GM21447 (cell line): Measurements from ENCODE around the gene DCHS2.

Experiments
- ATAC-seq: cut with Tn5 transposase; IDR thresholded peaks from one replicate; pipeline ENCODE4 v1.9.1; 2021; ENCODE audit not compliant: unreplicated experiment

DCHS2 gene

GRCh38 chr4:154320521-154320920 is 171.1 kb downstream of the DCHS2 start:
- no peak for ATAC-seq

GRCh38 chr4:154319736-154320135 is 171.9 kb downstream of the DCHS2 start:
- no peak for ATAC-seq

- ATAC-seq, result no peak
Observed at GRCh38 chr4:154317201-154317999, 174.2 kb downstream of the DCHS2 start.

GRCh38 chr4:154315741-154316140 is 175.9 kb downstream of the DCHS2 start:
- no peak for ATAC-seq

GRCh38 chr4:154314248-154314647 is 177.4 kb downstream of the DCHS2 start:
- no peak for ATAC-seq

GRCh38 chr4:154313004-154313585 is 178.5 kb downstream of the DCHS2 start:
- ATAC-seq, result no peak

GRCh38 chr4:154312246-154312645 is 179.4 kb downstream of the DCHS2 start:
- ATAC-seq, result no peak

GRCh38 chr4:154310578-154310977 is 181.0 kb downstream of the DCHS2 start:
- no peak for ATAC-seq

- ATAC-seq, result no peak
Observed at GRCh38 chr4:154308207-154308606, 183.4 kb downstream of the DCHS2 start.

GRCh38 chr4:154307451-154307850 is 184.1 kb downstream of the DCHS2 start:
- ATAC-seq, result no peak

GRCh38 chr4:154305616-154306015 is 186.0 kb downstream of the DCHS2 start:
- ATAC-seq, result no peak

GRCh38 chr4:154304679-154305078 is 186.9 kb downstream of the DCHS2 start:
- no peak for ATAC-seq

- ATAC-seq, result no peak
Observed at GRCh38 chr4:154294652-154295350, 196.8 kb downstream of the DCHS2 start.

GRCh38 chr4:154293427-154293826 is 198.2 kb downstream of the DCHS2 start:
- no peak for ATAC-seq

- no peak for ATAC-seq
Observed at GRCh38 chr4:154292589-154292988, 199.0 kb downstream of the DCHS2 start.

- ATAC-seq, result no peak
Observed at GRCh38 chr4:154277172-154277571, 214.4 kb downstream of the DCHS2 start.

GRCh38 chr4:154276496-154276895 is 215.1 kb downstream of the DCHS2 start:
- no peak for ATAC-seq

GRCh38 chr4:154254999-154255398 is 236.6 kb downstream of the DCHS2 start:
- no peak for ATAC-seq

GRCh38 chr4:154234576-154234975 is 257.0 kb downstream of the DCHS2 start:
- no peak for ATAC-seq

GRCh38 chr4:154231806-154232478 is 259.7 kb downstream of the DCHS2 start:
- no peak for ATAC-seq

GRCh38 chr4:154230723-154231122 is 260.9 kb downstream of the DCHS2 start:
- no peak for ATAC-seq
